B cell (primary cell): Measurements from ENCODE around the gene PER1. TPM values are rescaled to one million over a fixed set of nuclear protein-coding genes. Genes with fewer than 3 reads are reported as not detected.

ENCODE experiments used
- ATAC-seq: fragments of 200-7000 bp; cut with Tn5 transposase; one replicate; pipeline ENCODE4 v1.10.0; 2021; ENCODE audit warnings: low read depth, mild to moderate bottlenecking, moderate number of reproducible peaks, moderate library complexity
- CTCF ChIA-PET: fragments of 350-600 bp; sonication (Branson Sonifier 250); formaldehyde crosslinking; loops from one replicate; lab custom pipeline; 2021; ENCODE audit warnings: antibody characterized with exemption, inconsistent platforms; lab: Charles Lee
- POLR2A ChIA-PET: fragments of 350-600 bp; sonication (Branson Sonifier 250); formaldehyde crosslinking; loops from one replicate; lab custom pipeline; 2021; ENCODE audit warnings: antibody characterized with exemption; lab: Charles Lee
- DNase-seq: peaks from one replicate; pipeline ENCODE4 v3.0.0; 2013
- H2AFZ ChIP-seq: 2 replicates; pipeline ENCODE4 v1.6.1; 2012; ENCODE audit warnings: mild to moderate bottlenecking, low read depth, low read length; ENCODE audit not compliant: insufficient read depth, poor library complexity, severe bottlenecking
- H3K27ac ChIP-seq, 2 donors: 1 replicate in 1 of 2; 2 replicates in 1 of 2; pipeline ENCODE4 v1.5.1; 2012 to 2013; ENCODE audit warnings: low read length in 2 of 2, mild to moderate bottlenecking in 2 of 2, moderate library complexity in 1 of 2
- H3K27me3 ChIP-seq, 4 experiments: fragments of 200-600 bp in 1 of 4; sonication (generic) in 1 of 4; replicated peaks in 1 of 4; 1 replicate in 2 of 4; 2 replicates in 2 of 4; pipeline versions ENCODE4 v1.6.1 to v1.7.0; 2013 to 2016; ENCODE audit warnings: low read length in 3 of 4, mild to moderate bottlenecking in 2 of 4, mixed read lengths in 1 of 4, moderate library complexity in 1 of 4; ENCODE audit not compliant: insufficient read depth in 4 of 4, control insufficient read depth in 3 of 4; ENCODE audit errors: control extremely low read depth in 1 of 4
- H3K36me3 ChIP-seq, 2 experiments: replicated peaks in 1 of 2; 1 replicate in 1 of 2; 2 replicates in 1 of 2; pipeline versions ENCODE4 v1.6.1 to v1.7.1; 2013; ENCODE audit warnings: low read length in 1 of 2; ENCODE audit not compliant: insufficient read depth in 2 of 2, control insufficient read depth in 1 of 2; ENCODE audit errors: control extremely low read depth in 1 of 2, extremely low read depth in 1 of 2
- H3K4me1 ChIP-seq, 2 donors: fragments of 200-600 bp in 1 of 2; sonication (generic) in 1 of 2; 1 replicate in 1 of 2; 2 replicates in 1 of 2; pipeline versions ENCODE4 v1.5.1 to v1.6.1; 2013 to 2017; ENCODE audit warnings: low read length in 2 of 2; ENCODE audit not compliant: control insufficient read depth in 2 of 2, insufficient read depth in 2 of 2
- H3K4me2 ChIP-seq: replicated peaks from 2 replicates; pipeline ENCODE3; 2012; ENCODE audit warnings: mild to moderate bottlenecking, low read depth, low read length; ENCODE audit not compliant: poor library complexity, severe bottlenecking
- H3K4me3 ChIP-seq, 5 experiments: fragments of 200-600 bp in 1 of 5; sonication (generic) in 1 of 5; 1 replicate in 3 of 5; 2 replicates in 2 of 5; pipeline versions ENCODE4 v1.5.1 to v1.7.0; 2011 to 2016; ENCODE audit warnings: low read length in 4 of 5, mild to moderate bottlenecking in 4 of 5, low read depth in 2 of 5, control low read depth in 1 of 5, moderate library complexity in 1 of 5; ENCODE audit not compliant: insufficient read depth in 1 of 5; ENCODE audit errors: control extremely low read depth in 1 of 5, extremely low read depth in 1 of 5
- H3K79me2 ChIP-seq: fragments of 200-600 bp; sonication (generic); one replicate; pipeline ENCODE4 v1.6.0; 2016; ENCODE audit warnings: low read length; ENCODE audit not compliant: control insufficient read depth, insufficient read depth
- H3K9ac ChIP-seq: fragments of 200-600 bp; sonication (generic); 2 replicates; pipeline ENCODE4 v1.6.1; 2017; ENCODE audit warnings: mild to moderate bottlenecking, low read length, moderate library complexity
- H3K9me3 ChIP-seq, 3 donors: one replicate each; pipeline versions ENCODE4 v1.6.1 to v1.7.1; 2013; ENCODE audit warnings: low read length in 2 of 3; ENCODE audit not compliant: control insufficient read depth in 2 of 3, insufficient read depth in 1 of 3; ENCODE audit errors: control extremely low read depth in 1 of 3
- H4K20me1 ChIP-seq: 2 replicates; pipeline ENCODE4 v1.6.0; 2012; ENCODE audit warnings: mild to moderate bottlenecking, low read length; ENCODE audit not compliant: insufficient read depth, control insufficient read depth, poor library complexity, severe bottlenecking
- H3K27ac Mint-ChIP-seq: one replicate; pipeline ENCODE4 v1.8.0; 2021; ENCODE audit warnings: mixed read lengths
- H3K27me3 Mint-ChIP-seq: one replicate; pipeline ENCODE4 v1.8.0; 2021; ENCODE audit warnings: mixed read lengths
- H3K4me1 Mint-ChIP-seq: one replicate; pipeline ENCODE4 v1.8.0; 2021; ENCODE audit warnings: mixed read lengths
- H3K4me3 Mint-ChIP-seq: one replicate; pipeline ENCODE4 v1.8.0; 2021; ENCODE audit warnings: mixed read lengths
- H3K9me3 Mint-ChIP-seq: one replicate; pipeline ENCODE4 v1.8.0; 2022; ENCODE audit warnings: mixed read lengths; ENCODE audit not compliant: insufficient read depth
- EZH2 ChIP-seq: IDR thresholded peaks from 2 replicates; pipeline ENCODE4 v1.6.1; 2012; ENCODE audit warnings: borderline replicate concordance, low read depth, mild to moderate bottlenecking, moderate library complexity, low read length; ENCODE audit not compliant: insufficient read depth, poor library complexity, severe bottlenecking
- WGBS: methylation state at CpG from one replicate; pipeline ENCODE4 v1.1.5; 2013; ENCODE audit warnings: missing lambda C conversion rate; ENCODE audit not compliant: insufficient coverage; 5-methylcytosine and 5-hydroxymethylcytosine counted together
- intact Hi-C: fragments of 100-400 bp; cut with micrococcal nuclease; formaldehyde crosslinking; loops from one replicate; pipeline ENCODE4 v1.10.0; 2022
- polyA plus RNA-seq: library from polyadenylated mRNA; depleted of rRNA; stranded (reverse); fragments of >200 nt; gene quantifications from 2 replicates; pipeline ENCODE4 v1.2.3, GENCODE V29; 2012
- total RNA-seq, 2 donors: library from RNA; stranded (reverse); fragments of 120-200 nt in 1 of 2; gene quantifications; 1 replicate in 1 of 2; 2 replicates in 1 of 2; pipeline versions ENCODE4 v1.2.3 to v1.2.4, GENCODE V29; 2013 to 2022
- TF ChIP-seq, protein P1 (sequence below): fragments of 200-600 bp; IDR thresholded peaks from one replicate; pipeline ENCODE4 v1.8.0; 2022; ENCODE audit warnings: antibody characterized with exemption, mild to moderate bottlenecking

Gene PER1
- total and polyA plus RNA-seq, 2 donors (not counting 1 experiment from before 2014, with no cell fraction given): 120 to 176 TPM

DNA sequence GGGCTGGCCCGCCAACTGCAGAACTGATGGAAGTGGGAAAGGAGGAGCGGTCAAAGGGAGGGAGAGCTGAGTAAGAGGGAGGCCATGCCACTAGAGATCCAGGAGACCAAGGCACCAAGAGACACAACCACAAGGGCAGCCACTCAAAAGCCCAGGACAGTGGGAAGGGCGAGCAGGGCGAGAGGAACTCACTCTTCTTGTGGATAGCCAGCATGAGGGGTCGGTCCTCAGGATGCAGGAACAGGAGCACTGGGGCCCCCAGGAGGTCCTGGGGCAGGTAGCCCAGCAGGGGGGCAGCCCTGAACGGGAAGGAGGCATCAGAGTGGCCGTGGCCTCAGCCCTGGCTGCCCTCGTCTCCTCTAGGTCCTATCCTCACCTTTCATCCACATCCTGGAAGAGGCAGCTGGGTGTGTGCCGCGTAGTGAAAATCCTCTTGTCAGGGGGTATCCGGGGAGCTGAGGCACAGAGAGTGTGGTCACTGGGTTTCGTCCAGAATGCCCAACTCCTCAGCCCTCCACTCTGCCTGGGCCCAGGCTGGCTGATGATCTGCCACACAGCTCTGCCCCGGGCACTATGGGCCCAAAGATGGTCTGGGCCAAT, 4.3 kb downstream of the PER1 start:
- Histone ChIP-seq H3K27ac (no peak overlapping the region), H3K79me2 (peaks cover 42% of the 10 kb centered on the region), H3K9me3 (peaks cover 0 to 6% (median 0%) of the 10 kb centered on the region in 3 donors), H4K20me1 (peaks cover 39% of the 10 kb centered on the region), H3K4me2 (no peak overlapping the region), H3K36me3 (peaks cover 0 to 69% of the 10 kb centered on the region in 2 experiments), H3K27me3 (no peaks in the 10 kb centered on the region), H2AFZ (no peak overlapping the region), H3K4me3 (no peak overlapping the region), H3K4me1 (peaks cover 23 to 32% of the 10 kb centered on the region in 2 donors), H3K9ac (no peak overlapping the region)
- intact Hi-C loops: no loop called here
- ChIA-PET POLR2A (interaction anchor here (0.7 to 1.7 kb wide), 2 partner anchors 9 to 11 kb away, joined by 3 to 6 read pairs; no protein-coding TSS in a partner anchor), CTCF (interaction anchor here (0.7 to 2.7 kb wide), 4 partner anchors 9 to 55 kb away, joined by 3 to 10 read pairs (median 5); no protein-coding TSS in a partner anchor)
- H3K27ac Mint-ChIP-seq: no peak overlapping the region
- no peak overlapping the region for H3K4me3 Mint-ChIP-seq
- H3K27me3 Mint-ChIP-seq: no peaks in the 10 kb centered on the region
- TF ChIP-seq, protein P1, sequence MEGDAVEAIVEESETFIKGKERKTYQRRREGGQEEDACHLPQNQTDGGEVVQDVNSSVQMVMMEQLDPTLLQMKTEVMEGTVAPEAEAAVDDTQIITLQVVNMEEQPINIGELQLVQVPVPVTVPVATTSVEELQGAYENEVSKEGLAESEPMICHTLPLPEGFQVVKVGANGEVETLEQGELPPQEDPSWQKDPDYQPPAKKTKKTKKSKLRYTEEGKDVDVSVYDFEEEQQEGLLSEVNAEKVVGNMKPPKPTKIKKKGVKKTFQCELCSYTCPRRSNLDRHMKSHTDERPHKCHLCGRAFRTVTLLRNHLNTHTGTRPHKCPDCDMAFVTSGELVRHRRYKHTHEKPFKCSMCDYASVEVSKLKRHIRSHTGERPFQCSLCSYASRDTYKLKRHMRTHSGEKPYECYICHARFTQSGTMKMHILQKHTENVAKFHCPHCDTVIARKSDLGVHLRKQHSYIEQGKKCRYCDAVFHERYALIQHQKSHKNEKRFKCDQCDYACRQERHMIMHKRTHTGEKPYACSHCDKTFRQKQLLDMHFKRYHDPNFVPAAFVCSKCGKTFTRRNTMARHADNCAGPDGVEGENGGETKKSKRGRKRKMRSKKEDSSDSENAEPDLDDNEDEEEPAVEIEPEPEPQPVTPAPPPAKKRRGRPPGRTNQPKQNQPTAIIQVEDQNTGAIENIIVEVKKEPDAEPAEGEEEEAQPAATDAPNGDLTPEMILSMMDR: no peak
- no peak for TF ChIP-seq EZH2
- ATAC-seq (no peak), DNase-seq (peak; percentile 30)
- no peaks in the 10 kb centered on the region for H3K9me3 Mint-ChIP-seq
- H3K4me1 Mint-ChIP-seq: peaks cover 29% of the 10 kb centered on the region
- WGBS: 98% methylated on average over 11 of the region's 13 CpGs

GRCh38 chr17:8147141-8147804, 4.9 kb downstream of the PER1 start:
- intact Hi-C loops: no loop called here
- ChIA-PET CTCF (interaction anchor here (0.9 to 2.7 kb wide), 3 partner anchors 10 to 37 kb away, joined by 3 to 10 read pairs (median 6); no protein-coding TSS in a partner anchor), POLR2A (interaction anchor here (1.7 kb wide), 1 partner anchor 12 kb away, joined by 6 read pairs; no protein-coding TSS in a partner anchor)
- DNase-seq: peak; percentile 35
- Histone ChIP-seq H3K4me2 (no peak overlapping the region), H3K79me2 (peaks cover 37% of the 10 kb centered on the region), H4K20me1 (peaks cover 33% of the 10 kb centered on the region), H3K9ac (no peak overlapping the region), H3K36me3 (peaks cover 0 to 75% of the 10 kb centered on the region in 2 experiments), H3K4me1 (peaks cover 17 to 26% of the 10 kb centered on the region in 2 donors), H3K9me3 (peaks cover 0 to 5% (median 0%) of the 10 kb centered on the region in 3 donors), H3K27ac (no peak overlapping the region), H3K4me3 (no peak overlapping the region), H3K27me3 (no peaks in the 10 kb centered on the region), H2AFZ (no peak overlapping the region)
- no peak overlapping the region for H3K27ac Mint-ChIP-seq
- H3K4me3 Mint-ChIP-seq: no peak overlapping the region
- WGBS: 98% methylated on average over 16 of the region's 26 CpGs
- no peak for ATAC-seq
- H3K27me3 Mint-ChIP-seq: no peaks in the 10 kb centered on the region
- TF ChIP-seq, protein P1: no peak
- TF ChIP-seq EZH2: no peak
- H3K9me3 Mint-ChIP-seq: no peaks in the 10 kb centered on the region
- H3K4me1 Mint-ChIP-seq: peaks cover 23% of the 10 kb centered on the region
